ENCODE measurements around the gene TRAIP.
"Not testable (repeated sequence)": the region's sequence is repeated elsewhere in the genome, so short reads cannot be mapped to it uniquely, and the experiment has no call there.

DNA sequence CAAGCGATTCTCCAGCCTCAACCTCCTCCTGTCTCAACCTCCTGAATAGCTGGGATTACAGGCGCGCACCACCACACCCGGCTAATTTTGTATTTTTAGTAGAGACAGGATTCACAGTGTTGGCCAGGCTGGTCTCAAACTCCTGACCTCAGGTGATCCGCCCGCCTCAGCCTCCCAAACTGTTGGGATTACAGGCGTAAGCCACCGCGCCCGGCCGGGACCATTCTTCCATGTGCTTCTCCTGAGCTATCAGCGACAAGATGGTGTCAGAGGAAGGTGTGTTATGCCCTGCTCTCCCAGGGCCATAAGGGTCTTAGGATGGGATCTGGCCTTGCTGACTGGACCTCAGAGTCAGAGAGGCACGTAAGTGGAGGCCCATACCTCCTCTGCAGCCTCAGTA is 48.1 kb upstream of the TRAIP start:
- TF ChIP-seq CTCF, POLR2A (IDR thresholded peaks at IDR 0.05): not testable (repeated sequence)

Data from vagina (tissue), 2 donors.